Measurements from ENCODE around the gene NEK3.
A peak's percentile ranks its signal among the peaks of the same experiment; 100 is the strongest.
"Not testable (repeated sequence)": the region's sequence is repeated elsewhere in the genome, so short reads cannot be mapped to it uniquely, and the experiment has no call there.

NEK3 gene

GRCh38 chr13:52169839-52170238 is 10.4 kb upstream of the NEK3 start:
- Histone ChIP-seq H3K9ac (ENCODE audit: low read length in 2 of 2) (no peak overlapping the region), H3K36me3 (ENCODE audit: control insufficient read depth in 2 of 2, insufficient read depth in 2 of 2, low read length in 2 of 2) (peaks cover 10 to 14% of the 10 kb centered on the region in 2 donors), H3K4me1 (ENCODE audit: control insufficient read depth, insufficient read depth, low read length) (no peaks in the 10 kb centered on the region), H3K27me3 (ENCODE audit: control insufficient read depth in 1 of 2, insufficient read depth in 2 of 2, low read length in 2 of 2) (no peaks in the 10 kb centered on the region), H3K27ac (ENCODE audit: low read length) (no peak overlapping the region), H3K4me3 (ENCODE audit: low read length in 2 of 2) (no peak overlapping the region), H3K9me3 (ENCODE audit: control insufficient read depth in 2 of 2, low read length in 2 of 2) (no peaks in the 10 kb centered on the region)

DNA sequence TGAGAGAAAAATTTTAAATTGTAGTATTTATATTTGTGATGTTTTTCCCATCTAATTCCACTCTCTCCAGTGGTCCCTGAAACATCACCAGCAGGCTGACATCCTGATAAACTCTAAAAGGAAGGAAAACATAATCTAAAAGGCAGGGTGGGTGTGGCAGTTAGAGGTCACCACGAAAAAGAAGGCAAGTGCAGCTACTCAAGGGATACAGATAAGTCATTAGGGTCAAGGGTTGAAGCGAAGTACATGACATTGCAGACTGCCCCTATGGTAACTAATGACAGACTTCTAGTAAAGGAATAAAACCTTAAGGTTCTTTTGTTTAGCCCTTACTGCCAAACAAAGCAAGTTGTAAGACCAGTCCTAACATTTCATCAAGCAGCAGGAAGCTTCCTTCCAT is 6.0 kb upstream of the NEK3 start:
- Histone ChIP-seq H3K9me3 (ENCODE audit: control insufficient read depth in 2 of 2, low read length in 2 of 2) (no peaks in the 10 kb centered on the region), H3K9ac (ENCODE audit: low read length in 2 of 2) (no peak overlapping the region), H3K27me3 (ENCODE audit: control insufficient read depth in 1 of 2, insufficient read depth in 2 of 2, low read length in 2 of 2) (no peaks in the 10 kb centered on the region), H3K27ac (ENCODE audit: low read length) (no peak overlapping the region), H3K4me3 (ENCODE audit: low read length in 2 of 2) (no peak overlapping the region), H3K4me1 (ENCODE audit: control insufficient read depth, insufficient read depth, low read length) (no peaks in the 10 kb centered on the region), H3K36me3 (ENCODE audit: control insufficient read depth in 2 of 2, insufficient read depth in 2 of 2, low read length in 2 of 2) (peaks cover 6 to 10% of the 10 kb centered on the region in 2 donors)

DNA sequence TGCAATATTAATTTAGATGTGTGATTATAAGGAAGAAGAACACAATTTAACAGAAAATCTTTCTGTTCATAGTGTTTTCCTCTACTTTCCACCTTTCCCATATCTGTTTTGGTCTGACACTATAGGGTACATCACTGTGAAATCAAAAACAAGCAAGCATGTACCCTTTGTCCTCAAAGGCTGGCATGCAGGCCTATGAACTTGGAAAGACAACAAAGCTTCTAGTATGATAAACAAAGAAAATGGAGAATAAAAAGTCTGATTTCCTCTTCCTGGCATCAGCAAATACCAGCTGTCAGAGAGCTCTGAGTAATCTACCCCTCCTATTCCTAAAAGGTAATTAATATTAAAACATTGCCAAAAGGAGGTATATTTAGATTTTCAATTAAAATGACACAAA is 5.6 kb upstream of the NEK3 start:
- Histone ChIP-seq H3K9ac (ENCODE audit: low read length in 2 of 2) (no peak overlapping the region), H3K4me1 (ENCODE audit: control insufficient read depth, insufficient read depth, low read length) (peaks cover 1% of the 10 kb centered on the region), H3K27ac (ENCODE audit: low read length) (no peak overlapping the region), H3K4me3 (ENCODE audit: low read length in 2 of 2) (no peak overlapping the region), H3K27me3 (ENCODE audit: control insufficient read depth in 1 of 2, insufficient read depth in 2 of 2, low read length in 2 of 2) (no peaks in the 10 kb centered on the region), H3K9me3 (ENCODE audit: control insufficient read depth in 2 of 2, low read length in 2 of 2) (no peaks in the 10 kb centered on the region), H3K36me3 (ENCODE audit: control insufficient read depth in 2 of 2, insufficient read depth in 2 of 2, low read length in 2 of 2) (peaks cover 6 to 8% of the 10 kb centered on the region in 2 donors)

DNA sequence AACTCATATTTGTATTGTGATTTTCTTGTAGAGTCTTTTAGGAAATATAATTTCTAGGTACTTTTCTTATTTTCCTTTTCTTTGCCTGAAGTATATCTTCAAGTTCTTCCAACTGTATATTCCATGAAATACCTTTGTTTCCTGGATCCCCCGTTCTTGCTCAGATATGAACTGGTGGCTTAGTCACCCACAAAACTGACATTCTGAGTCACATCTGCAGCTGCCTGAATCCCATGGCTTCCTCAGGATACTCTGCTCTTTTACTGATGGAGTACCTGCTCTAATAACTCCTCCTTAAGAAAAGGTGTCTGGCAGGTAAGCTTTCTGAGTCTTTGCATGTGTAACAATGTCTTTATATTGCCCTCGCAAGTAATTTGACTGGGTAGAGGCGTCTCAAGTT is 4.5 kb upstream of the NEK3 start:
- H3K4me3 ChIP-seq (ENCODE audit: low read length in 2 of 2); H3K27me3 ChIP-seq (ENCODE audit: control insufficient read depth in 1 of 2, insufficient read depth in 2 of 2, low read length in 2 of 2); H3K27ac ChIP-seq (ENCODE audit: low read length); H3K4me1 ChIP-seq (ENCODE audit: control insufficient read depth, insufficient read depth, low read length); H3K9me3 ChIP-seq (ENCODE audit: control insufficient read depth in 2 of 2, low read length in 2 of 2); H3K9ac ChIP-seq (ENCODE audit: low read length in 2 of 2); H3K36me3 ChIP-seq (ENCODE audit: control insufficient read depth in 2 of 2, insufficient read depth in 2 of 2, low read length in 2 of 2): not testable (repeated sequence)

- Histone ChIP-seq H3K9ac (ENCODE audit: low read length in 2 of 2) (no peak overlapping the region), H3K9me3 (ENCODE audit: control insufficient read depth in 2 of 2, low read length in 2 of 2) (no peaks in the 10 kb centered on the region), H3K36me3 (ENCODE audit: control insufficient read depth in 2 of 2, insufficient read depth in 2 of 2, low read length in 2 of 2) (no peaks in the 10 kb centered on the region), H3K4me3 (ENCODE audit: low read length in 2 of 2) (no peak overlapping the region), H3K27me3 (ENCODE audit: control insufficient read depth in 1 of 2, insufficient read depth in 2 of 2, low read length in 2 of 2) (no peaks in the 10 kb centered on the region), H3K4me1 (ENCODE audit: control insufficient read depth, insufficient read depth, low read length) (peaks cover 7% of the 10 kb centered on the region), H3K27ac (ENCODE audit: low read length) (no peak overlapping the region)
Observed at GRCh38 chr13:52162279-52163101, 3.1 kb upstream of the NEK3 start.

GRCh38 chr13:52161181-52161646 is 1.8 kb upstream of the NEK3 start:
- H3K27me3 ChIP-seq (ENCODE audit: control insufficient read depth in 1 of 2, insufficient read depth in 2 of 2, low read length in 2 of 2): no peaks in the 10 kb centered on the region
- H3K4me1 ChIP-seq (ENCODE audit: control insufficient read depth, insufficient read depth, low read length): peaks cover 7% of the 10 kb centered on the region
- H3K9ac ChIP-seq (ENCODE audit: low read length in 2 of 2): no peak overlapping the region
- no peak overlapping the region for H3K27ac ChIP-seq (ENCODE audit: low read length)
- no peaks in the 10 kb centered on the region for H3K36me3 ChIP-seq (ENCODE audit: control insufficient read depth in 2 of 2, insufficient read depth in 2 of 2, low read length in 2 of 2)
- no peak overlapping the region for H3K4me3 ChIP-seq (ENCODE audit: low read length in 2 of 2)
- H3K9me3 ChIP-seq (ENCODE audit: control insufficient read depth in 2 of 2, low read length in 2 of 2): no peaks in the 10 kb centered on the region

DNA sequence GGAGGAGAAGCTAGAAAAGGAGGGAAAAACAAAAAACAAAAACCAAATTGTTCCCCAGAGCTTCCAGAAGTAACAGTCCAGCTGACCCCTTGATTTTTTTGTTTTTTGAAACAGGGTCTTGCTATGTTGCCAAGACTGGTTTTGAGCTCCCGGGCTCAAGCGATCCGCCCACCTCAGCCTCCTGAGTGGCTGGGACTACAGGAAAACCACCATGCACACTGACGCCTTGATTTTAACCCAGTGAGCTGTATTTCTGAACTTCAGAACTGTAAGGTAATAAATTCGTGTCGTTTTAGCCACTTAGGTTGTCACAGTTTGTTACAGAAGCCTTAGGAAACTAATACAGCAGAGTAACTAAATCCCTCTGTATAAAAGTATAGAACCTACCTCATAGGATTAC is 1.1 kb upstream of the NEK3 start:
- no peak overlapping the region for H3K9ac ChIP-seq (ENCODE audit: low read length in 2 of 2)

GRCh38 chr13:52160053-52160452 is 656 bp upstream of the NEK3 start:
- Histone ChIP-seq H3K27me3 (ENCODE audit: control insufficient read depth in 1 of 2, insufficient read depth in 2 of 2, low read length in 2 of 2) (no peaks in the 10 kb centered on the region), H3K4me3 (ENCODE audit: low read length in 2 of 2) (peak overlapping the region; percentile 65 to 85), H3K9me3 (ENCODE audit: control insufficient read depth in 2 of 2, low read length in 2 of 2) (no peaks in the 10 kb centered on the region), H3K27ac (ENCODE audit: low read length) (no peak overlapping the region), H3K9ac (ENCODE audit: low read length in 2 of 2) (no peak overlapping the region), H3K4me1 (ENCODE audit: control insufficient read depth, insufficient read depth, low read length) (peaks cover 7% of the 10 kb centered on the region), H3K36me3 (ENCODE audit: control insufficient read depth in 2 of 2, insufficient read depth in 2 of 2, low read length in 2 of 2) (no peaks in the 10 kb centered on the region)

More for the DNA sequence above, 1.1 kb upstream of the NEK3 start:
- no peak overlapping the region for H3K4me3 ChIP-seq (ENCODE audit: low read length in 2 of 2)
- no peaks in the 10 kb centered on the region for H3K36me3 ChIP-seq (ENCODE audit: control insufficient read depth in 2 of 2, insufficient read depth in 2 of 2, low read length in 2 of 2)
- no peaks in the 10 kb centered on the region for H3K27me3 ChIP-seq (ENCODE audit: control insufficient read depth in 1 of 2, insufficient read depth in 2 of 2, low read length in 2 of 2)
- H3K27ac ChIP-seq (ENCODE audit: low read length): no peak overlapping the region
- H3K9me3 ChIP-seq (ENCODE audit: control insufficient read depth in 2 of 2, low read length in 2 of 2): no peaks in the 10 kb centered on the region
- peaks cover 7% of the 10 kb centered on the region for H3K4me1 ChIP-seq (ENCODE audit: control insufficient read depth, insufficient read depth, low read length)

DNA sequence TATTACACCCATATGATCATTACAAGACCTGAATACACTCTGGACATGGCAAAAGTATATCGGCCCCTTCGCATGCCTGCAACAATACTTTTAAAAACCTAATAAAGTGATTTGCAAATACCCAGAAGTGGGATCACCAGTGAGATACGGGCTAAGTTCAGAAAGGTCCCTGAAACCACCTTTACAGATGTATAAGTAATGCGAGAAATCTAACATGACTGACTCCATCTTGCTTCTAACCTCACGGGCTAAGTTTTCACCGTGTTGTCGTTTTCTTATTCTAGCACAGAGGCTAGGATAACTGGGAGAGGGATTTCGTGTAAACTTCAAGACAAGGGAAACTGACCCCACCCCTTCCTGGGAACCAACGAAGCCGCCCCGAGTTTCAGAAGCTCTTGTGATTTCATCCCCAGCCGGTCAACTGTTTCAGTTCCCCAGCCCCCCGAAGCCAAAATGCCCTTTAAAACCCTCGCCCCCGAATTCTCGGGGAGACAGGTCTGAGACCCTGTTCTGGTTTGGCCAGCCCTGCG is 703 bp downstream of the NEK3 start:
- no peaks in the 10 kb centered on the region for H3K9me3 ChIP-seq (ENCODE audit: control insufficient read depth in 2 of 2, low read length in 2 of 2)
- H3K27me3 ChIP-seq (ENCODE audit: control insufficient read depth in 1 of 2, insufficient read depth in 2 of 2, low read length in 2 of 2): no peaks in the 10 kb centered on the region
- H3K27ac ChIP-seq (ENCODE audit: low read length): peak overlapping the region; percentile 53
- no peaks in the 10 kb centered on the region for H3K36me3 ChIP-seq (ENCODE audit: control insufficient read depth in 2 of 2, insufficient read depth in 2 of 2, low read length in 2 of 2)
- H3K9ac ChIP-seq (ENCODE audit: low read length in 2 of 2): peak overlapping the region; percentile 75 to 76
- H3K4me1 ChIP-seq (ENCODE audit: control insufficient read depth, insufficient read depth, low read length): peaks cover 7% of the 10 kb centered on the region
- peak overlapping the region; percentile 65 to 85 for H3K4me3 ChIP-seq (ENCODE audit: low read length in 2 of 2)

- Histone ChIP-seq H3K27me3 (ENCODE audit: control insufficient read depth in 1 of 2, insufficient read depth in 2 of 2, low read length in 2 of 2) (no peaks in the 10 kb centered on the region), H3K36me3 (ENCODE audit: control insufficient read depth in 2 of 2, insufficient read depth in 2 of 2, low read length in 2 of 2) (no peaks in the 10 kb centered on the region), H3K9me3 (ENCODE audit: control insufficient read depth in 2 of 2, low read length in 2 of 2) (no peaks in the 10 kb centered on the region), H3K27ac (ENCODE audit: low read length) (no peak overlapping the region), H3K9ac (ENCODE audit: low read length in 2 of 2) (no peak overlapping the region), H3K4me1 (ENCODE audit: control insufficient read depth, insufficient read depth, low read length) (peaks cover 7% of the 10 kb centered on the region), H3K4me3 (ENCODE audit: low read length in 2 of 2) (no peak overlapping the region)
Observed at GRCh38 chr13:52156724-52157261, 2.6 kb downstream of the NEK3 start.

- H3K9ac ChIP-seq (ENCODE audit: low read length in 2 of 2): no peak overlapping the region
- no peak overlapping the region for H3K27ac ChIP-seq (ENCODE audit: low read length)
- peaks cover 7% of the 10 kb centered on the region for H3K4me1 ChIP-seq (ENCODE audit: control insufficient read depth, insufficient read depth, low read length)
- H3K9me3 ChIP-seq (ENCODE audit: control insufficient read depth in 2 of 2, low read length in 2 of 2): no peaks in the 10 kb centered on the region
- peaks cover 8 to 9% of the 10 kb centered on the region in 2 donors for H3K36me3 ChIP-seq (ENCODE audit: control insufficient read depth in 2 of 2, insufficient read depth in 2 of 2, low read length in 2 of 2)
- no peak overlapping the region for H3K4me3 ChIP-seq (ENCODE audit: low read length in 2 of 2)
- no peaks in the 10 kb centered on the region for H3K27me3 ChIP-seq (ENCODE audit: control insufficient read depth in 1 of 2, insufficient read depth in 2 of 2, low read length in 2 of 2)
Observed at GRCh38 chr13:52155177-52155576, 4.2 kb downstream of the NEK3 start.
